GM10847 (cell line): Measurements from ENCODE around the gene CDKN2D.

Experiments
- POLR2A ChIP-seq: IDR thresholded peaks from 2 replicates; pipeline ENCODE4 v1.6.1; 2011; ENCODE audit not compliant: insufficient read length; ENCODE audit errors: extremely low read depth

Gene CDKN2D

DNA sequence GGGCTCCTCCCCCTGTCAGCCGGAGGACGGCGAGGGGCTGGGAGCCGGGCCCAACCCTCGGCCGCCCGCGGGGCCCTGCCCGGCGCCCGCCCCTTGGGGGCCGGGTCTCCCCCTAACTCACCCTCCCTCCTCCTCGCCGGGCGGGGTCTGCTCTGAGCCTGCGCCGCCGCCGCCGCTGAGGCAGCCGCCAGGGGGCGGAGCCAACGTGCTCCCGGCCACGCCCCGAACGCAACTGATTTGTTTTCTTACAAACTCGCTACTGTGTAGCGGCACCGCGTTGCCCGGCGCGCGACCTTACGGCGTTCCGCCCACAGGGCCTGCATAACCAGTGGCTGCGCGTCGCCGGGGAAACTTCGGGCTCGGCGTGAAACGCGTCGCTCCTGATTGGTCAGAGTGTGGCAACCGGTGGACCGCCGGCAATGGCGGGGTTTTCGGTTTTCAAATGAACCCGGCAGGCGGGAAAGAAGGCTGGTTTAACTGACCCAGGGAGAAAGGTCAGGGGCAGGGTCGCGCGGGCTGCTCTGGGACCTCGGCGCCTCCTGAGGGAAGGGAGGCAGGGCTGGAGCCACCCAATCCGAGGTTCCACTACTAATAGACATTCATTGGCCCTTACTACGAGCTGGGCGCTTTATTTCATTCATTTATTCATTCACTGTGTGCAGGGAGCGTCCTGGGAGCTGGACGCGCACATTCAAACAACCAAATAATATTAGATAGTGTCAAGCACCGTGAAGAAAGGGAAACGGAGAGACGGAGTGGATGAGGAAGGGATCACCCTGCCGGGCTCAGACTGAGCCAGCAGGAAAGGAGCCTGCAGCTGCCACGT, at the start of gene CDKN2D:
CDKN2D (minus strand) TSS at position 154 of the 826 bp plus-strand sequence. CDS start 326 bp downstream, outside the sequence.
- TF ChIP-seq POLR2A, result peak; percentile 15

DNA sequence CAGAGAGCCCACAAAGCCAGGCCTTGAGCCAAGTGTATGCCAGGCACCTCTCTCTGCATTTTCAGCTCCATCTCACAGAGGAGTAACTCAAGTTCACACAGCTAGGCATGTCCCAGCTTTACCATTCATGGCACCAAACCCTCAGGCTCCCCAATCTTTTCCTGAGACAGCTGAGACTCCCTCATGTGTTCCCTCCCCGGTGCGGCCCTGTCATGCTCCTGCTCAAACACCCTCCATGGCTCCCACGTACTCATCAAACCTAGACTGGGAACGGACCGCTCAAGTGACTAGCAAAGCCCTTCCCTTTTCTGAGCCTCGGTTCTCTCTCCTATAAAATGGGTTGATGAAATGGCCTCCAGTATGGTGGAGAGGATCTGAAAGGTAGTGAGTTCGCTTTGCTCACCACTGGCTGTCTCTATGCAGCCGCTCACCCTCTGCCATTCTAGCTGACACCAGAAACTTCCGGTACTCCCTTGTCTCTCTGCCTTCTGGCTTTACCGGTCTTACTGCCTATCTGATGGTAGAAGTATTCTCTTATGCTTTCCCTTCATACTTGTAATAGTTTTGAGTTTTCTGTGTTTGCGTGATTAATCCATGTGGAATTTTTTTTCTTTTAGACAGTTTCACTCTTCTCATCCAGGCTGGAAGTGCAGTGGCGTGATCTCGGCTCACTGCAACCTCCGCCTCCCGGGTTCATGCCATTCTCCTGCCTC, 48.8 kb upstream of the CDKN2D start:
- no peak for TF ChIP-seq POLR2A

DNA sequence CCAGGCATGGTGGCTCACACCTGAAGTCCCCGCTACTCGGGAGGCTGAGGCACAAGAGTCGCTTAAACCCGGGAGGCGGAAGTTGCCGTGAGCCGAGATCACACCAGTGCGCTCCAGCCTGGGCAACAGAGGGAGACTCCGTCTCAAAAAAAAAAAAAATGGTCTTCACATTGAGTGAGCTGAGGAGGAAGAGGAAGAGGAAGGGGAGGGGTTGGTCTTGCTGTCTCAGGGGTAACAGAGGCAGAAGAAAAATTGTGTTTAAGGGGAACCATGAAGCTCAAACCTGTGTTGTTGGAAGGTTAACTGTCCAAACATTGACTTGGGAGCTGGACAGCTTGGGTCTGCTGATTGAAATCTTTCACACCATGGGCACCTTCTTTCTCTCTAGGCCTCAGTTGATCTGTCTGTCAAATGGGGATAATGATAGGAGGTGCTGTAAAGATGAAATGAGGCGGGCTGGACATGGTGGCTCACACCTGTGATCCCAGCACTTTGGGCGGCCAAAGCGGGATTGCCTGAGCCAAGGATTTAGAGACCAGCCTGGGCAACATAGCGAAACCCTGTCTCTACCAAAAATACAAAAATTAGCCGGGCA, 46.7 kb upstream of the CDKN2D start:
- TF ChIP-seq POLR2A, result no peak

DNA sequence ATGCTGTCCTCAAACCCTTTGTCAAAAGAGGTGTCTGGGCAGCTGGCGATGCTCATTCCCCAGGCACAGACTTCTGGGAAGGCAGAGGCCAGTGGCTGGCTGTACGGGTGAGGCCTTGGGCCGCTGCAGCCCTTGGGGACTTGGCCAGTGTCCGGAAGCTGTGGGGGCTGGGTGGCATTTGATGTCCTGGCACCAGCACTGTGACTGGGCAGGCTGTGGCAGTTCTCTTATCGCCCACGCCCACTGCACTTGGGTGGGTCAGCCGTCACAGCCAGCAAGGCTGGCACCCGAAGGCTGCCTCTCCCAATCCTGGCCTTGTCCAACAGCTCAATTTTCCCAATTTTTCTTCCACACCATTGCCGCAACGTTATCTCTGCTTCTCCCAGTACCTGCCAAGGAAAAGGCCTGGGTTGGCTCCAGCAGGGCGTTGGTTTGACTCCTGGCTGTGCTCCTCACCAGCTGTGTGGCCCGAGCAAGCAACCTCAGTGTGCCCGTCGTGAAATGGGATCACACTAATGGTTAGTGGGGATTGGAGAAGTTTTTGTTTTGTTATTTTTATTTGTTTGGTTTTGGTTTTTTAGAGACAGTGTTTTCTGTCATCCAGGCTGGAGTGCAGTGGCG, 43.8 kb upstream of the CDKN2D start:
- no peak for TF ChIP-seq POLR2A

DNA sequence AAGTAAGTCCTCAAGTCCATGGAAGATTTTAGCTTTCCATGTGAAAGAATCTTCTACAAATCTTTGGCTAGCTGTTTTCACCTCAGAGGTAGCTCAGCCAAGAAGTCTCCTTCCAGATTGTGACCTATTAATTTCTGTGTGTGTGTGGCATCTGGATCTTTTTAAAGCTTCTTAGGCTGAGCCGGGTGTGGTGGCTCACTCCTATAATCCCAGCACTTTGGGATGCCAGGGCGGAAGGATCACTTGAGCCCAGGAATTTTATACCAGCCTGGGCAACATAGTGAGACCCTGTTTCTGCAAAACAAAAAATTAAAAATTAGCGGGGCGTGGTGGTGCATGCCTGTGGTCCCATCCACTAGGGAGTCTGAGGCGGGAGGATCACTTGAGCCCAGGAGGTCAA, 43.1 kb upstream of the CDKN2D start:
- TF ChIP-seq POLR2A, result no peak

DNA sequence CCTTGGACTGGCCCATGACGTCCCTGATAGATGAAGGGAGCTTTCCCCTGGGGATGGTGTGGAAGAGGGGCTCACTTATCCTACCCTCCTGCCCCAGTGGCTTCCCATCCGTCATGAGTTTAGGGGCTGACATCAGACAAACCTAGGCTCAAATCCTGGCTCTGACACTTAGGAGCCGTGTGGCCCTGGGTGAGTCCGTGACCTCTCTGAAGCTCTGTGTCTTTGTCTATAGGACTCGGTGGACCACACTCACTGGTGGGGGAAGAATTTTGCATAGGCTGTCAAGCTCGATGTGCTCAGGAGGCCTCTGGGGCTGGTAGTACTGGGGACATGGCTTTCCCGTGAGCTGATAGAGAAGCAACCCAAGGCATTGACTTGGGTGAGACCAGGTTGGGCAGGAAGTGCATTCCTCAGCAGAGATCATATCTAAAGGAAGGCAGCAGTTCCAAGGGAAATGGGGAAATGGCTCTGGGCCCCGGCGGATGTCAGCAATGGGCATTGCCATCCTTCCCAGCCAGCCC, 35.7 kb upstream of the CDKN2D start:
- TF ChIP-seq POLR2A, result no peak

DNA sequence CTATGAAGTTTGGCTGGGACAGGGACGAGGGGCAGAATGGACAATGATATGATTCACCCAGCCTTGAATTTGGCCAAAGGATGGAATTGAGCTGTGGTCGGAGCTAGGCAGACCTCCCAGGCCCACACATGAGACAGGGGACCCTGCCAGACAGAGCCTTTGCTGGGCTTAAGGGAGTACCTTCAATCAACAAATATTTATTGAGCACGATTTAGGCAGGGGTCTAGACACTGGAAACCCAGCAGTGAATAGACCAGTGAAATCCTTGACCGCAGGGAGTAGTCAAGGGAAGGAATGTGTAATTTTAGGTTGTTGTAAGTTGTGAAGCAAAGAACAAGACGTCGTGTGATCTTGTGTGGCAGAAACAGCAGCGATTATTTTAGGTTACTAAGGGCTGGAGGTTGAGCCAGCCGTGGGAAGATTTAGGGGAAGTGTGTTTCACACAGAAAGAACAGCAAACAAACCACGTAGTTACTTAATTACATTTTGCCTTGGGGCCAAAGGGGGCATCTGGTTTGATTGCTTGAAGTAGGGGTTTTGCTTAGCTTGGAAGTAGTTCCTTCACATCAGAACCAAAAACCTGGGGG, 35.2 kb upstream of the CDKN2D start:
- no peak for TF ChIP-seq POLR2A

DNA sequence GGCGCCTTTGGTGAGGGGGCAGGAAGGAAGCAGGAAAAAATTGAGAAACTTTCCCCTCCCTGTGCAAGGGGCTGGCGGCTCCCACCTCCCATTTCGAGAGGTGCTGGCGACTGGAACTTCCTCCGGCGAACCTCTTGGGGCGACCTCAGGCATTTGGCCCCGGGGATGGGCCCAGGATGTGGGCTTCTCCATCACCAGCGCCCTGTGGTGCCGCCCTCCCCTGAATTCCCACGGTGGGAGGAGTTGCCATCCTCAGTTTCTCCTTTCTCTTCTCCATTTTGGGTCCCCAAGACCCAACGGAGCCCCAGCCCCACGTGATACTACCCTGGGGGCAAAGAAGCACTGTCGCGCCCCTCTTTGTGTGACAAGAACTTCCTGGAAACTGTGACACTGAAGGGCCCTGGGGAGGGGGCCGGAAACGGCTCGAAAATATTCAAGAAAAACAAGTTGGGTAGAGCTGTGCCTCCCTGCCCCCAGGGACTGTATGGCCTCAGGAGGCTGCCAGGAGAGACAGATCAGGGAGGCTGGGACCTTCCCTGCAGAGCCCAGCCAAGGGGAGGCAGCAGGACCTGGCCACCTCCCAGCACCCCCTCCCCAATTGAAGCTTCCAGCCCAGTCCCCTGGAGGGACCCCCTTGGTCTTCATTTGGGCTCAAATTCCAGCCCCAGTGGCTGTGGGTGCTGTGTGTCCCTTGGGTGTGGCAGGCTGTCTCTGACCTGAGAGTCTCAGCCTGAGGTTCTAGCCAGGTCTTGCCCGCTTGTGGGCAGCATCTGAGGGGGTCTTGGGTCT, 34.5 kb upstream of the CDKN2D start:
- TF ChIP-seq POLR2A, result peak; percentile 14

DNA sequence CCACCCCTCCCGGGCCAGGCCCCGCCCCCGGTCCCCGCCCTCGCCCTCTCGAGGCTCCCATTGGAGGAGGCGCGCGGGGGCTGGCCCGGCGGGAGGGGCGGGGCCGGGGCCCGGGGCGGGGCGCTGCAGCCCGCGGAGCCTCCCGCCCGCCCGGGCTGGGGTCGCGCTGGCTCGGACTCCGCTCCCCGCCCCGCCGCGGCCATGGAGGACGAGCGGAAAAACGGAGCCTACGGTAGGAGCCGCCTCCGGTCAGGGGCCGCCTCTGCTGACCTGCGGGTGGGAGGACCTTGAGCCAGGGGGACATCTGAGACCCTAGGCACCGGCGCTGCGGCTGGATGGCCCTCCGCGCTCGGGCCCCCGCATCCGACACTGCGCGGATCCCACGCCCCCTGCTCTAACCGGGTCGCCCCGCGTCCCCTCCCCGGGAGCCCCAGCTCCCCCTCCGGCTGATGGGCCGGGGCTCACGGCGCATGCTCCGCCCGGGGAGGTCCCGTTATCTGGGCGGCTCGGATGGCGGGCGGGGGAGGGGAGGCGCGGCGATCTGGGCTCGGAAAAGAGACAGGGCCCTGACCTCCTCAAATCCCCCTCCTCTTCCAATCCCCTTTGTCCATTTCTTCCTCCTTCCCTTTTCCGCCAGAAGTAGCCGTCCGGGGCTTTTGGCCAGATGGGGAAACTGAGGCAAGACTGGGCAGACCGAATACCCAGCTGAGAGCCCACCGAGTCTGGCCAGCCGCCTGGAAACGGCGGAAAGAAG, 33.7 kb upstream of the CDKN2D start:
- peak; percentile 56 for TF ChIP-seq POLR2A

DNA sequence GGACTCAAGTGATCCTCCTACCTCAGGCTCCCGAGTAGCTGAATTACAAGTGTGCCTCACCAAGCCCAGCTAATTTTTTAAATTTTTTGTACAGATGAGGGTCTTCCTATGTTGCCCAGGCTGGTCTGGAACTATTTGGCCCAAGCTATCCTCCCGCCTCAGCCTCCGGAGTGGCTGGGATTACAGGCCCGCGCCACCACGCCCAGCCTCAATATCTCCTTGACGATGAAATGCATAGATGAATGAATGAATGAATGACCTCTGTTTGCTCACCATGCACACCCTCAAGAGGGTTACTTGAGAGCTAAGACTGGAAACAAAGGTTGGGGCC, 33.2 kb upstream of the CDKN2D start:
- TF ChIP-seq POLR2A, result no peak

DNA sequence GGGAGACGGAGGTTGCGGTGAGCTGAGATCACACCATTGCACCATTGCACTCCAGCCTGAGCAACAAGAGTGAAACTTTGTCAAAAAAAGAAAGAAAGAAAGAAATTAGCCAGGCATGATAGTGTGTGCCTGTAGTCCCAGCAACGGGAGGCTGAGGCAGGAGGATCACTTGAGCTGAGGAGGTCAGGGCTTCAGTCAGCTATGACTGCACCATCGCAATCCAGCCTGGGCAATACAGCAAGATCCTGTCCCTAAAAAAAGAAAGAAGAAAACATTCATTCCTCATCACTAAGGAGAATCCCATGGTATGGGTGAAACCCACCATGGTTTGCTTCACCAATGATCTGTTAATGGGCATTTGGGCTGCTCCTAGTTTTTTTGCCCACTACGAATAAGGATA, 31.4 kb upstream of the CDKN2D start:
- no peak for TF ChIP-seq POLR2A

DNA sequence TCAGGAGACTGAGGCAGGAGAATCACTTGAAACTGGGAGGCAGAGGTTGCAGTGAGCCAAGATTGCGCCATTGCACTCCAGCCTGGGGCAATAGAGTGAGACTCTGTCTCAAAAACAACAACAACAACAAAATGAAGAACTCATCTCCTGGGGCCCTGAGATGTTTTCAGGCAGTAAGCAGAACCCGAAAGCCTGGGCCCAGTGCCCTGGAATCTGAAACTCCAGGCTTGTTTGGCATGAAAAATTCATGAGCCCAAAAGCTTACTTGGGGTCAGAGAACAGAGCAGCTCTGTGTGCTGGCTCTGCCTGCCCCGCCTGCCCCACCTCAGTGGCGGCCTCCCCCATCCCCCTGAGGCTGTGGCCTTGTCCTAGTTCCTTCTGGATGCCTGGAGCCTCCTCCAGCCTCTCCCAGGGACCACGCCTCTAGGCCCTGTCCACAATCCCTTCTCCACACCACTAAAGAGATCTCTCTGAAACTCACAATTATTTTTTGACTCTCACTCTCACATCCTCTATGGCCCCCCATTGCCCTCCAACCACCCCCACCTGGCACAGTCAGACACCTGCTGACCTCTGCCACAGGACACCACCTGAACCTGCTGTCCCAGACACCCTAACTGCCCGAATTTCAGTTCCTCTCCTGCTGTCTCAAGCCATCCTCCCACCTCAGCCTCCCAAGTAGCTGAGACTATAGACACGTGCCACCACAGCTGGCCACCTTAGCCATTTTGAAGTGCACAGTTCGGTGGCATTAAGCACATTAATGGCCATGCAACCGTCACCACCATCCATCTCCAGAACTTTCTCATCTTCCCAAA, 25.2 kb upstream of the CDKN2D start:
- no peak for TF ChIP-seq POLR2A

DNA sequence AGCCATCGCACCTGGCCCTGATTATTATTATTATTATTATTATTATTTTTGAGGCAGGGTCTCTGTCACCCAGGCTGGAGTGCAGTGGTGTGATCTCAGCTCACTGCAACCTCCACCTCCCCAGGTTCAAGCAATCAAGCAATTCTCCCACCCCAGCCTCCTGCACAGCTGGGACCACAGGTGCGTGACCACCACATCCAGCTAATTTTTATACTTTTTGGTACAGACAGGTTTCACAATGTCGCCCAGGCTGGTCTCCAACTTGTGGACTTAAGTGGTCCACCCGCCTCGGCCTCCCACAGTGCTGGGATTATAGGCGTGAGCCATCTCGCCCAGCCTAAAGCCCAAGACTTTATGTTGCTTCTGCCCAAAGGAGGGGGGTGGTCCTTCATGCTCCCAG, 24.4 kb upstream of the CDKN2D start:
- TF ChIP-seq POLR2A, result no peak
